Central memory CD4-positive, alpha-beta T cell (primary cell): ENCODE data around the gene THAP2.
A peak's percentile ranks its signal among the peaks of the same experiment; 100 is the strongest.

Source experiments
- DNase-seq: peaks from one replicate; pipeline ENCODE4 v3.0.0; 2022
- total RNA-seq, 3 experiments: gene quantifications; one replicate each; lab custom pipeline; 2026; lab: John Stamatoyannopoulos, UW

THAP2 gene
- 9.1 to 16.4 (median 14.1) reads per million in 3 experiments for total RNA-seq

DNA sequence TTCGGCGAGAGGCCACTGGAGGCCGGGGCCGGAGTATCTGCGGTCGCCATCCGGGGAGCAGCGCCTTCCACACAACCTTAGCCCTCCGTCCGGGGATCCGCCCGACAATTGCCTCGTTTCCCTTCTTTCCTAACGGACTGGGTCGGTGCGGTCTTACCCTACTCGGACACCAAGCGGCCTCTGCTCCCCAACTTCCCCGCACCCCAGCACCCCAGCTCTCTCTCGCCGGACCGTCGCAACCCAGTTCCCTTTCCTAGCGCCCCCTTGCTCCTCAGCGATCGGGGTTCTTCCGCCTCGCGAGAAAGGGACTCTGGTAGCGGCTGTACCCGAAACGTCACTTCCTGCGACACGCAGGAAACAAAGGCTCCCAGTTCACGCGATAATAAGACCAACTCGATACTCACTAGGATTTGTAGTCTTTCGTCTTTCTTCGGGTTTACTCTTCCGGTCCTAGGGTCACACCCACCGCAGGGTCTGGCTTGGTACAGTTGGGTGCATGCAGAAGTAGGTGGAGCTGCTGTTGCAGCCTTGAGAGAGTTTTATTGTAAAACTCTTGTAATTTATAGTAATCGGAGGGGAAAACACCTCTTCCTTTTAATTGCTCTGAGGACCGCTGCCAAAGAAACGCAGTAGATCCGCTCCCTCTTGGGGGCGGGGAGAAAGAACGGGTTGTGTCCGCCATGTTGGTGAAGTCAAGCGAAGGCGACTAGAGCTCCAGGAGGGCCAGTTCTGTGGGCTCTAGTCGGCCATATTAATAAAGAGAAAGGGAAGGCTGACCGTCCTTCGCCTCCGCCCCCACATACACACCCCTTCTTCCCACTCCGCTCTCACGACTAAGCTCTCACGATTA, at the start of gene THAP2, which contains the start of gene ZFC3H1:
Gene THAP2, plus strand, starts transcription at position 741 of the 850 bp plus-strand sequence. CDS start 209 bp downstream, outside the sequence.
Gene ZFC3H1, minus strand, starts transcription at position 288 of the 850 bp plus-strand sequence. Its CDS starts 238 bp downstream, at position 50.
- DNase-seq: peak; percentile 96

DNA sequence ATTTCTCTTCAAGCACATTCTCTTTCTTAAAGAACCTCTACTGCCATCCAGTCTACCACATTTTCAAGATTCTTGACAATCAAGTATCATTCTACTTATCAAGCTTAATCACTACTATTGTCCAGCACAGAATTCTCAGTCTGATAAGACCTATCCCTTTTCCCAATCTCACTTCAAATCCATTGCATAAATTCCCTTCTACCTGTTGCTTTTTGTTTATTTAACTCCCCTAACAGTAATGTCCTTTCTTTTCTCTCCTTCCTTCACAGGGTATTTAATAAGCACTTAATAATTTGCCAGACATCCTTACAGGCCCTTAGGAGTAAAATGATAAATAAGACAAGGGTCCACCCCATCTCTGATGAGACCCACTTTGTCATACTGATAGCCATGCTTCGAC, 42.2 kb upstream of the THAP2 start:
- DNase-seq: no peak

DNA sequence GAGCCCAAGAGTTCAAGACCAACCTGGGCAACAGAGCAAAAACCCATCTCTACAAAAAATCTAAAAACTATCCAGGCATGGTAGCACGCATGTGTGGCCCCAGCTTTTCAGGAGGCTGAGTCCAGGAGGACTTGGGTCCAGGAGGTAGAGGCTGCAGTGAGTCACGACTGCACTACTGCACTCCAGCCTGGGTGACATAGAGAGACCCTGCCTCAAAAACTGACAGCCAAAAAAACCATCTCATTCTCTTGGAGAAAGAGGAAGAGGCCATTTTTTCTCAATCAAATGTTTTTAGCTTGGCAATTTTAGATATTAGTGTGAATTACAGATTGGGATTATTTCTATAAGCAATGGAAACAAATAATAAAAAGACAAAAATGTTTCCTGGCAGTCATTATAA, 38.6 kb upstream of the THAP2 start:
- DNase-seq: no peak

DNA sequence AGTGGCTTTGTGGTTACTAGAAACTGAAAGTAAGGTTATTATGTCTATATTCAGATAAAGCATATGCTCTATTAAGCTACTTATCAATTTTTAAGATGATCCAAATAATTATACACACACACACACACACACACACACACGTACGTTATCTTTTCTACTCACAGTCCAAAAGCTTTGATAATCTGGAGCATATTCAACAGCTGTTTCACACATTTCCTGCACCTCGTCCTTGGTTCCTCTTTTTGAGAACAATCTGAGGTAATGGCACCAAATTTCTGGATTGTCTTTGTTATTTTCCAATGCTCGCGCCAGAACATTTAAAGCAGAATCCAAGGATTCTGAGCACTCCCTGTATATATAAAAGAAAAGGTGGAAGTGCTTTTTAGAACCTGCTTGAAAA, 38.0 kb upstream of the THAP2 start:
- no peak for DNase-seq

DNA sequence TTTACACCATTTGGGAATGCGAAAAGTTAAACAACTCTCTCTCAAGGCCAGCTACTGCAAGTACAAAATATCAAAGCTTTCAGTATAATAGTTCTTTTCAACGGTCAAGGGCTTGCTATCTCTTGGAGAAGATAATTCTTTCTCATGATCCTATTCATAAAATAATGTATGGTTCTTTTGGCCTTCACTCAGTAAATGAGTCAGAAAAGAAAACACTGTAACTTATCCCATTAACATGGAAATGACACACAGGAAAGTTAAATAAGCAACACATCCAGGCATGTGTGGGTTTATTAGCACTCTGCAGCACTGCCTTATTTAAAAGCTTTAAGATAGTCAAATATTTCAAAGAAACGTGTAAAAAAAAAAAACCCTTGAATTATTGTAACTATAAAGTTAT, 37.3 kb upstream of the THAP2 start:
- DNase-seq: no peak

GRCh38 chr12:71627438-71628002, 36.6 kb upstream of the THAP2 start:
- DNase-seq: no peak

GRCh38 chr12:71636704-71637115, 27.4 kb upstream of the THAP2 start:
- peak; percentile 45 for DNase-seq

DNA sequence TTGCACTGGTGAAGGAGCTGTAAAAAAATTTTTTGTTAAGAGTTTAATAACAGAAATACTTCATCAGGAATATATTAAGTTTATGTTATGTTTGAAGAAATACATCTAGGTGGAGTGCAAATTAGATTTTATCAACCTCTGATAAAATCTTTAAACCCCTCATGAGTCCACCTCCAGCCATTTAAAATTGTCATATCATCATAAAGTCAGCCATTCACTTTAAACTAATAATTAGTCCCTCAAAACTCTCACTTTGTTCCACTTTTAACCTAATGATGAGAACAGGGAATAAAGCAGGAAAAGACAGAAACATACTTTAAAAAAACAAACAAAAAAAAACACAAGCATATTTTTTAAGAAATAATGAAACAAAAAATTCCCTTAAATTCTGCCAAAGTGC, 25.6 kb upstream of the THAP2 start:
- no peak for DNase-seq

DNA sequence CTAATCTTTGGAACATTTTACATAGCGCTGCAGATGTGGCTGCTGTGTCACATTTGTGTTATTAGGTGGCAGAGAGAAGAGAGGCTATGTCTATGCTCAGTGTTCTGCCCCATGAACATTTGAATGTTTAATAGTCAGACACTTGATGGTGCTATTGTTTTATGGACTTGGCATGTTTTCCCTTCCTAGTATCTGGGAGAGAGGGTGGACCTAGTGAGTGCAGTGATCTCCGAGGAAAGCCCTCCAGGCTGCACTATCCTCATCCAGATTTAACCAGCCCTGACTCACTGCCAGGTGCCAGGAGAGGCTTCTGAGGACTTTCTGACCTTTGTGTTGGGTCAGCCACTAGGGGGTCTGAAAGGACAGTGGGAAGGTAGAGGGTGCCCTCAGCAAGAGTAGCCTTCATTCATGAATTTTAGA, 24.8 kb upstream of the THAP2 start:
- no peak for DNase-seq

GRCh38 chr12:71640316-71640715, 23.8 kb upstream of the THAP2 start:
- no peak for DNase-seq

DNA sequence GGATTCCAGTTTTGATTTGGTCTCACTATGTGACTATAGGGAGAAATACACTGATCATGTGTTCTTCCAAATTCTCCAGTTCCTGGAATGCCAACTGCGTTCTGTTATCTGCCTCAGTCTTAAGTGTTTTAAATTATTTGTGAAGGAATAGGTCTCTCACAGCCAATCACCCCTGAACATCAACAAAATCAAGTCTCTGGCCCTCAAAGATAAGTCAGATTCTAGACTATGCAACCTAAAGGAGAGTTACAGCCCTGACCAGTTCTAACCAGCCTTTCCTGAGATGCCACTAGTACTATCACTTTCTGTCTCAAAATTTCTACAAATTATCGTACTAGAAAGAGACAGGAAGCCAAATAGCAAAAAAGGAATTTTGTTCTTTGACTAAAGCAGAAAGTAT, 22.7 kb upstream of the THAP2 start:
- no peak for DNase-seq

DNA sequence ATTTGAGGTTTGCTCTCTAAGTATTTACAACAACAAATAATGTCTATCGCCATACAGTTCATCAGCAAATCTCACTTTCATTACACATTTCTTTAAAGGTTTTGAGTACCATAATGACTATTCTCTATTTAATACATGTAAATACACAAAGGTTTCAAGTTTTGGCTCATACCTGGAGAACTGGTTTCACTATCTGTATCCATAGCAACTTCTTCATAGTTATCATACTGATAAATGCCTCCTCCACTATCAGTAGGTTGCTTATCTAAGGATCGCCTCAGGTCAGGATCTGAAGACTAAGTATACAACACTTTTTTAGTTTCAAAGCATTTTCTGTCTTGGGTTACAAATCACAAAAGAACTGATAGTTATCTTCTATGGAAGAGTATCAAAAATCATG, 21.8 kb upstream of the THAP2 start:
- DNase-seq: no peak

DNA sequence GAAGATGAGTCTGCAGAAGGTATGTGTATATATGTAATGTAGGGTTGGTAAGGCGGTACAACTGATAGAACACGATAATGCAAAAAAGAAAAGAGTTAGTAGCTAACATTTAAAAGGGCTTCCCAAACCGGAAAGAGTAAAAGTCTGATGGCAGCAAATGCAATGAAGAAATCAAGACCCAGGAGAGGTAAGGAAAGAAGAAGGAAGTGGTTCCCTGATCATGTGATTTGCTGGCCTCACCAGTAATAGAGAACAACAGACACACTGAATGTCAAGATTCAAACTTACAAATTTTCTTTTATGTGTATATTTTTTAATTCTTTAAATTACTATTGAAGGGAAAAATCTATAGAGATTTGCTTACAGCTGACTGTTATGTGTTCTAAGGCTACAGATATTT, 18.8 kb upstream of the THAP2 start:
- no peak for DNase-seq

DNA sequence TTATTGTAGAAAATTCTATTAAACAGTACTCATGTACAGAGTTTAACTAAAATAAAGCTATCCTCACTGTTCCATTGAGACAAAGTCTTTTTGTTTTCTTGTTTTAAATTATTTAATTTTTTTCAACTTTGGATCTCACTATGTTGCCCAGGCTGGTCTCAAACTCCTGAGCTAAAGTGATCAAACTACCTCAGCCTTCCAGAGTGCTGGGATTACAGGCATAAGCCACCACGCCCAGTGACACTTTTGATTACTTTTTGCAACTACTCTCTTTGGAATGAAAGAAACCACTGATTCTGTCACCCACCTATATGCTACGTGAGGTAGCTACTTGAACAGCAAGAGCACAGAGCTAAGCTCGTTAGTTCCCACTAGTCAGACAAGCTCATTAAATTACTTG, 17.6 kb upstream of the THAP2 start:
- DNase-seq: no peak

GRCh38 chr12:71648537-71648936, 15.6 kb upstream of the THAP2 start:
- no peak for DNase-seq

GRCh38 chr12:71649401-71649800, 14.7 kb upstream of the THAP2 start:
- DNase-seq: no peak

- DNase-seq: no peak
Measured at GRCh38 chr12:71652656-71653055, 11.4 kb upstream of the THAP2 start.

DNA sequence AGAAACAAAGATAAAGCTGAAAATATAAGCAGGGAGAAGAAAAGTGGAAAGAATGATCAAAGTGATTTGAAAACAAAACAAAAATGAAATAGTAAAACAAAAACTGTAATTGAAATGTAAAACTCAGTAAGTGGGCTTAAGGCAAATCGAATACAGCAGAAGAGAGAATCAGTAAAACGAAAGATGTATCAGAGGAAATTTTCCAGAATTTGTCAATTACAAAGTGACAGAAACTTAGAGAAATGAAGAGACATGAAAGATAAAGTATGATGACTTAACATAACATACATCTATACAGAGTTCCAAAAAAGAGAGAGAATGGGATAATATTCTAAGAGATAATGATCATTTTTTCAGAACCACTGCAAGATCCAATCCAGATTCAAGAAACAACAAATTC, 11.0 kb upstream of the THAP2 start:
- DNase-seq: no peak

DNA sequence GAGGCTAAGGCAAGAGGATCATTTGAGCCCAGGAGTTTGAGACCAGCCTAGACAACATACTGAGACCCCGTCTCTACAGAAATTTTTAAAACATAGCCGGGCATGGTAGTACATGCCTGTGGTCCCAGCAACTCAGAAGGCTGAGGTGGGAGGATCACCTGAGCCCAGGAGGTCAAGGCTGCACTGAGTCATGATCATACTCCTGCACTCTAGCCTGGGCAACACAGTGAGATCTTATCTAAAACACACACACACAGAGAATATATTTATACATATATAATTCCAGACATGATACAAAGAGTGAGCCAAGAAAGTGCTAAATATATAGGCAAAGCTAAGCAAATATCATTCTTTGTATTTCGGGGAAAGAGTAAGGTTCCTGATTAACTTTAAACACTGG, 9.9 kb upstream of the THAP2 start:
- DNase-seq: no peak

- no peak for DNase-seq
Measured at GRCh38 chr12:71655495-71655894, 8.6 kb upstream of the THAP2 start.

DNA sequence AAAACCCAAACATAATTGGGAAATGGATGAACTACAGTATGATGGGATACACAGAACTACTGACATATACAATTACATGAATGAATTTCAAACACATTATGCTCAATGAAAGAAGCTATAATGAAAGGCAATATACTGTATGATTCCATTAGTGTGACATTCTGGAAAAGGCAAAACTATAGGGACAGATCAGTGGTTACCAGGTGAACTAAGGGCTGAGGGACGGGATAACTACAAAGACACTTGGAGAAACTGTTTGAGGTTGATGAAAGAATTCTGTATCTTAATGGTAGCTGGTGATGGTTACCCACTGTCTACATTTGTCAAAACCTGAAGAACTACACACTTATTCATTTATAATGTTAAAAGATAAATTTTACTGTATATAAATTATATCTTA, 8.2 kb upstream of the THAP2 start:
- DNase-seq: no peak

DNA sequence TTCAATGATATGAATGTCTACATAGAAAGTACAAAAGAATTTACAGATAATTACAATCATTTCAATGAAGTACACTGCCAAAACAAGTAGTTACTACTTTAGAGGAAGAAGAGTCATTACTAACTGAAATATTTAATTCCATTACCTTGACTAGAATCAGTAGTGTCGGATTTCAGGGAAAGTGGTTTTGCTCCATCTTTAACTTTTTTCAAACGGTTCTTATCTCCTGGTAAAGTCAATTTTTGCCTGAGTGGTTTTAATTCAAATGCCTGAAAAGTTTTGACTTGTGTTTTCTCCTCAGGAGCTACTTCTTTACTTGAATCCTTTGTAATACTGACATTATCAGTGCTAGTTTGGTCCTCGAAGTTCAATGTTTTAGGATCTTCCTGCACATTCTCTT, 7.4 kb upstream of the THAP2 start:
- no peak for DNase-seq

- DNase-seq: no peak
Measured at GRCh38 chr12:71661977-71662530, 2.0 kb upstream of the THAP2 start.
